SK-N-SH treated with all-trans-retinoic acid at 6 μM for 48 hours (cell line): ENCODE measurements around the gene ZFHX3.

Experiments
- ATAC-seq: fragments of 200-7000 bp; cut with Tn5 transposase; 3 replicates; pipeline ENCODE4 v1.9.1; 2020; ENCODE audit warnings: mild to moderate bottlenecking, moderate library complexity
- ARNTL ChIP-seq: fragments of 450-650 bp; formaldehyde crosslinking; IDR thresholded peaks from 2 replicates; pipeline ENCODE4 v1.5.0; 2020; ENCODE audit warnings: low read depth, mild to moderate bottlenecking, moderate library complexity, borderline replicate concordance
- CSDC2 ChIP-seq: fragments of 250-450 bp; sonication (Bioruptor Pico); IDR thresholded peaks from 2 replicates; pipeline ENCODE4 v1.5.0; 2020; ENCODE audit warnings: mild to moderate bottlenecking, moderate library complexity
- GLIS3 ChIP-seq: fragments of 250-450 bp; sonication (Bioruptor Pico); IDR thresholded peaks from 2 replicates; pipeline ENCODE4 v1.5.0; 2020; ENCODE audit warnings: mild to moderate bottlenecking, moderate library complexity
- ISL1 ChIP-seq: fragments of 250-450 bp; sonication (Bioruptor Pico); IDR thresholded peaks from 2 replicates; pipeline ENCODE4 v2.1.2; 2022; ENCODE audit warnings: mild to moderate bottlenecking, moderate library complexity
- OSR1 ChIP-seq: fragments of 250-450 bp; sonication (Bioruptor Pico); IDR thresholded peaks from 2 replicates; pipeline ENCODE4 v1.8.0; 2022; ENCODE audit warnings: moderate library complexity, mild to moderate bottlenecking, inconsistent platforms
- TCF4 ChIP-seq: fragments of 250-450 bp; sonication (Bioruptor Pico); IDR thresholded peaks from 2 replicates; pipeline ENCODE4 v1.8.0; 2021; ENCODE audit warnings: mild to moderate bottlenecking, moderate library complexity, borderline replicate concordance
- TOX ChIP-seq: fragments of 250-450 bp; sonication (Bioruptor Pico); IDR thresholded peaks from 2 replicates; pipeline ENCODE4 v1.8.0; 2021; ENCODE audit warnings: mild to moderate bottlenecking, moderate library complexity, borderline replicate concordance
- ZFP3 ChIP-seq: fragments of 250-450 bp; sonication (Bioruptor Pico); IDR thresholded peaks from 2 replicates; pipeline ENCODE4 v1.5.0; 2020; ENCODE audit warnings: mild to moderate bottlenecking, moderate library complexity
- ZNF8 ChIP-seq: fragments of 450-650 bp; formaldehyde crosslinking; IDR thresholded peaks from 2 replicates; pipeline ENCODE4 v1.5.0; 2020; ENCODE audit warnings: mild to moderate bottlenecking, moderate library complexity
- TF ChIP-seq, protein P1 (sequence below): fragments of 250-450 bp; sonication (Bioruptor Pico); IDR thresholded peaks from 2 replicates; pipeline ENCODE4 v1.5.1; 2020; ENCODE audit warnings: low read depth, mild to moderate bottlenecking, moderate library complexity
- TF ChIP-seq, protein P2 (sequence below): fragments of 250-450 bp; sonication (Bioruptor Pico); IDR thresholded peaks from 2 replicates; pipeline ENCODE4 v1.5.1; 2021; ENCODE audit warnings: mild to moderate bottlenecking, moderate library complexity
- TF ChIP-seq, protein P3 (sequence below): fragments of 250-450 bp; sonication (Bioruptor Pico); IDR thresholded peaks from 2 replicates; pipeline ENCODE4 v1.5.0; 2020; ENCODE audit warnings: mild to moderate bottlenecking, moderate library complexity
- TF ChIP-seq, protein P4 (sequence below): fragments of 250-450 bp; sonication (Bioruptor Pico); IDR thresholded peaks from 2 replicates; pipeline ENCODE4 v1.8.0; 2020; ENCODE audit warnings: mild to moderate bottlenecking, moderate library complexity, borderline replicate concordance

ZFHX3 gene

GRCh38 chr16:72808754-72809153, 239.2 kb downstream of the ZFHX3 start (continued):
- TF ChIP-seq TCF4 (CRISPR knock-in tag): no peak
- no peak for TF ChIP-seq ISL1 (CRISPR knock-in tag)
- no peak for TF ChIP-seq GLIS3
- TF ChIP-seq, protein P1, sequence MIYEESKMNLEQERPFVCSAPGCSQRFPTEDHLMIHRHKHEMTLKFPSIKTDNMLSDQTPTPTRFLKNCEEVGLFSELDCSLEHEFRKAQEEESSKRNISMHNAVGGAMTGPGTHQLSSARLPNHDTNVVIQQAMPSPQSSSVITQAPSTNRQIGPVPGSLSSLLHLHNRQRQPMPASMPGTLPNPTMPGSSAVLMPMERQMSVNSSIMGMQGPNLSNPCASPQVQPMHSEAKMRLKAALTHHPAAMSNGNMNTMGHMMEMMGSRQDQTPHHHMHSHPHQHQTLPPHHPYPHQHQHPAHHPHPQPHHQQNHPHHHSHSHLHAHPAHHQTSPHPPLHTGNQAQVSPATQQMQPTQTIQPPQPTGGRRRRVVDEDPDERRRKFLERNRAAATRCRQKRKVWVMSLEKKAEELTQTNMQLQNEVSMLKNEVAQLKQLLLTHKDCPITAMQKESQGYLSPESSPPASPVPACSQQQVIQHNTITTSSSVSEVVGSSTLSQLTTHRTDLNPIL (CRISPR knock-in tag): no peak
- TF ChIP-seq, protein P2, sequence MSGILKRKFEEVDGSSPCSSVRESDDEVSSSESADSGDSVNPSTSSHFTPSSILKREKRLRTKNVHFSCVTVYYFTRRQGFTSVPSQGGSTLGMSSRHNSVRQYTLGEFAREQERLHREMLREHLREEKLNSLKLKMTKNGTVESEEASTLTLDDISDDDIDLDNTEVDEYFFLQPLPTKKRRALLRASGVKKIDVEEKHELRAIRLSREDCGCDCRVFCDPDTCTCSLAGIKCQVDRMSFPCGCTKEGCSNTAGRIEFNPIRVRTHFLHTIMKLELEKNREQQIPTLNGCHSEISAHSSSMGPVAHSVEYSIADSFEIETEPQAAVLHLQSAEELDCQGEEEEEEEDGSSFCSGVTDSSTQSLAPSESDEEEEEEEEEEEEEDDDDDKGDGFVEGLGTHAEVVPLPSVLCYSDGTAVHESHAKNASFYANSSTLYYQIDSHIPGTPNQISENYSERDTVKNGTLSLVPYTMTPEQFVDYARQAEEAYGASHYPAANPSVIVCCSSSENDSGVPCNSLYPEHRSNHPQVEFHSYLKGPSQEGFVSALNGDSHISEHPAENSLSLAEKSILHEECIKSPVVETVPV (CRISPR knock-in tag): no peak
- TF ChIP-seq, all 23 proteins: peak for 0

GRCh38 chr16:72807245-72807644, 240.7 kb downstream of the ZFHX3 start:
- TF ChIP-seq GLIS3: no peak
- no peak for TF ChIP-seq CSDC2
- TF ChIP-seq, protein P3, sequence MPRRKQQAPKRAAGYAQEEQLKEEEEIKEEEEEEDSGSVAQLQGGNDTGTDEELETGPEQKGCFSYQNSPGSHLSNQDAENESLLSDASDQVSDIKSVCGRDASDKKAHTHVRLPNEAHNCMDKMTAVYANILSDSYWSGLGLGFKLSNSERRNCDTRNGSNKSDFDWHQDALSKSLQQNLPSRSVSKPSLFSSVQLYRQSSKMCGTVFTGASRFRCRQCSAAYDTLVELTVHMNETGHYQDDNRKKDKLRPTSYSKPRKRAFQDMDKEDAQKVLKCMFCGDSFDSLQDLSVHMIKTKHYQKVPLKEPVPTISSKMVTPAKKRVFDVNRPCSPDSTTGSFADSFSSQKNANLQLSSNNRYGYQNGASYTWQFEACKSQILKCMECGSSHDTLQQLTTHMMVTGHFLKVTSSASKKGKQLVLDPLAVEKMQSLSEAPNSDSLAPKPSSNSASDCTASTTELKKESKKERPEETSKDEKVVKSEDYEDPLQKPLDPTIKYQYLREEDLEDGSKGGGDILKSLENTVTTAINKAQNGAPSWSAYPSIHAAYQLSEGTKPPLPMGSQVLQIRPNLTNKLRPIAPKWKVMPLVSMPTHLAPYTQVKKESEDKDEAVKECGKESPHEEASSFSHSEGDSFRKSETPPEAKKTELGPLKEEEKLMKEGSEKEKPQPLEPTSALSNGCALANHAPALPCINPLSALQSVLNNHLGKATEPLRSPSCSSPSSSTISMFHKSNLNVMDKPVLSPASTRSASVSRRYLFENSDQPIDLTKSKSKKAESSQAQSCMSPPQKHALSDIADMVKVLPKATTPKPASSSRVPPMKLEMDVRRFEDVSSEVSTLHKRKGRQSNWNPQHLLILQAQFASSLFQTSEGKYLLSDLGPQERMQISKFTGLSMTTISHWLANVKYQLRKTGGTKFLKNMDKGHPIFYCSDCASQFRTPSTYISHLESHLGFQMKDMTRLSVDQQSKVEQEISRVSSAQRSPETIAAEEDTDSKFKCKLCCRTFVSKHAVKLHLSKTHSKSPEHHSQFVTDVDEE (CRISPR knock-in tag): 0 out of 2 replicates have a peak, but pooled peaks have one; percentile 28
- no peak for TF ChIP-seq OSR1 (CRISPR knock-in tag)
- TF ChIP-seq, protein P1 (CRISPR knock-in tag): no peak
- ATAC-seq: no peak

DNA sequence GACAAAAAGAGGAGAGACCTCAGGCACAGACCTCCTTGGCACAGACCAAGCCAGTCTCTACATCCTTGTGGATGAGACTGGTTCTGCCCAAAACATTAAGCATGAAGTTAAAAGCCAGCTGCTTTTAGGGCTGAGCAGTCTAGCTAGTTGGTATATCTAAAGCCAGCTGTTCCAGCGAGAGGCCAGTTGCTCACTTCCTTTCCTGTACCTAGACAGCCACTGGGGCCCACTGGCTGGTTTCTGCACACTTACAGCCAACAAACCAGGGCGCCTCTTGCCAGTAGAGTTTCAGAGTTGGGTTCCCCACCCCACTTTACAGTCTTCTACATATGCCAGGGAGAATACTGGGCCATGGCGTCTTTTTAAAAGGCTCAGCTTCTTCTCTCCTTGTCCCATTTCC, 242.4 kb downstream of the ZFHX3 start:
- no peak for ATAC-seq
- no peak for TF ChIP-seq TCF4 (CRISPR knock-in tag)
- no peak for TF ChIP-seq ISL1 (CRISPR knock-in tag)
- TF ChIP-seq ZNF8 (CRISPR knock-in tag): no peak

- no peak for TF ChIP-seq ARNTL (CRISPR knock-in tag)
- TF ChIP-seq, protein P4, sequence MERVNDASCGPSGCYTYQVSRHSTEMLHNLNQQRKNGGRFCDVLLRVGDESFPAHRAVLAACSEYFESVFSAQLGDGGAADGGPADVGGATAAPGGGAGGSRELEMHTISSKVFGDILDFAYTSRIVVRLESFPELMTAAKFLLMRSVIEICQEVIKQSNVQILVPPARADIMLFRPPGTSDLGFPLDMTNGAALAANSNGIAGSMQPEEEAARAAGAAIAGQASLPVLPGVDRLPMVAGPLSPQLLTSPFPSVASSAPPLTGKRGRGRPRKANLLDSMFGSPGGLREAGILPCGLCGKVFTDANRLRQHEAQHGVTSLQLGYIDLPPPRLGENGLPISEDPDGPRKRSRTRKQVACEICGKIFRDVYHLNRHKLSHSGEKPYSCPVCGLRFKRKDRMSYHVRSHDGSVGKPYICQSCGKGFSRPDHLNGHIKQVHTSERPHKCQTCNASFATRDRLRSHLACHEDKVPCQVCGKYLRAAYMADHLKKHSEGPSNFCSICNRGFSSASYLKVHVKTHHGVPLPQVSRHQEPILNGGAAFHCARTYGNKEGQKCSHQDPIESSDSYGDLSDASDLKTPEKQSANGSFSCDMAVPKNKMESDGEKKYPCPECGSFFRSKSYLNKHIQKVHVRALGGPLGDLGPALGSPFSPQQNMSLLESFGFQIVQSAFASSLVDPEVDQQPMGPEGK: no peak
- ATAC-seq: no peak
Measured at GRCh38 chr16:72800524-72801161, 247.3 kb downstream of the ZFHX3 start.

- TF ChIP-seq, protein P2 (CRISPR knock-in tag): no peak
- TF ChIP-seq ZNF8 (CRISPR knock-in tag) (no peak), ARNTL (CRISPR knock-in tag) (no peak), CSDC2 (no peak), TCF4 (CRISPR knock-in tag) (no peak), ZFP3 (no peak), TOX (CRISPR knock-in tag) (no peak)
- TF ChIP-seq, protein P4: no peak
- ATAC-seq: no peak
Measured at GRCh38 chr16:72798264-72798663, 249.7 kb downstream of the ZFHX3 start.
